Activated CD4-positive, alpha-beta T cell treated with anti-CD3 and anti-CD28 coated beads for 24 hours (primary cell): ENCODE measurements around the gene INPP5J.
"Not testable (repeated sequence)": the region's sequence is repeated elsewhere in the genome, so short reads cannot be mapped to it uniquely, and the experiment has no call there.

Source experiments
- DNase-seq, 2 donors: peaks; one replicate each; pipeline ENCODE4 v3.0.0-alpha.2; 2020; ENCODE audit warnings: low read depth in 2 of 2

The INPP5J gene

GRCh38 chr22:31102441-31103081, 20.2 kb upstream of the INPP5J start:
- no peak for DNase-seq

GRCh38 chr22:31103111-31103510, 19.7 kb upstream of the INPP5J start:
- DNase-seq, result no peak

GRCh38 chr22:31103899-31104694, 18.7 kb upstream of the INPP5J start:
- no peak for DNase-seq

- DNase-seq, result no peak
Observed at GRCh38 chr22:31104869-31105268, 17.9 kb upstream of the INPP5J start.

DNA sequence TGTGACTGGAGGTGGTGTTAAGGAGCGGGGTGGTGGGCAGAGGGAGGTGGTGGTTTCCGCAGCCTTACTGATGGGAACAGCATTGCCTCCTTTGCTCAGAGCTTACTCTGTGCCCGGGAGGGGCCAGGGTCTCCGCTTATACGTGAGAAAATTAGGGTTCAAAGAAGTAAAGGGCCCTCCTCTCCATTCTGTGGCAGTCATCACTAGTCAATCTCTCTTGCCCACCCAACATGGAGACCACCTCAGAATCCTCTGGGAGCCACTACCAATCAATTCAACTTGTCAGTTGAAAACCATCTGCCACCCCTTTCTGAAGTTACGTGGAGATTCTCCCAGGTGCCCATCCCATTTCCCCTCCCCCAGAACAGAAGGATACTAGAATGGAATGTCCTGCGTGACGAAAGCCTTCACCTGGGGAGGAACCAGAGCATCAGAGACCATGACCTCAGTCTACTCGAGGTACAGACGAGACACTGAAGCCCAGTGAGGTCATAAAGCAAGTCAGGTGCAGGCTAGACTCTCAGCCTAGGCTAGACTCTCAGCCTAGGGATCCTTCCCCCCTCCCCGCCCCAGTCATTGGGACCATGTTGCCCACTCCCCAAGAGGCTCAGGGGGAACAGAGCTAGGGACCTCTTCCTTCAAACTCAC, 17.4 kb upstream of the INPP5J start:
- DNase-seq, result no peak

GRCh38 chr22:31106001-31106571, 16.7 kb upstream of the INPP5J start:
- no peak for DNase-seq

DNA sequence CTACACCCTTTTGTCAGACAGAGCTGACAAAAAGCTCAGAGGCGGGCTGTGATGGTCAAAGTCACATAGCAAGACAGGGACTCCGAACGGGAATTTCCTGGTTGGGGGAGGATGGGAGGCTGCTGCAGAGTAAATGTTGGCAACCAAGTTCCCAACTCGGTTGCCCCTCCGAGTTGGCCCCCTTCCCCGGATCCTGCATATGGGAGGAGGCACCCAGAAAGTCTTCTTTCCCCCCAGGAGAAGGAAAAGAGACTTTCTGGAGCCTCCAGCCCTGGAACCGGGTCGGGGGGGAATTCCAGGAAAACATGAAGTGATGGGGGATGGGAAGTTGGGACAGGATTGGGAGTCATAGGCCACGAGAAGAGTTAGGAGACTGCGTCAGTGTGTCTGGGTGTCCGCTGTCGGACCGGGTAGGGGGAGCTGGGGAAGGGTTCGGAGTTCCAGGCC, 16.0 kb upstream of the INPP5J start:
- DNase-seq, result no peak

- DNase-seq, result peak; percentile 66 to 84
Observed at GRCh38 chr22:31107178-31107893, 15.4 kb upstream of the INPP5J start, which contains the start of gene SELENOM. SELENOM (minus strand) TSS chr22:31107568; CDS start chr22:31107505, 63 bp downstream.

DNA sequence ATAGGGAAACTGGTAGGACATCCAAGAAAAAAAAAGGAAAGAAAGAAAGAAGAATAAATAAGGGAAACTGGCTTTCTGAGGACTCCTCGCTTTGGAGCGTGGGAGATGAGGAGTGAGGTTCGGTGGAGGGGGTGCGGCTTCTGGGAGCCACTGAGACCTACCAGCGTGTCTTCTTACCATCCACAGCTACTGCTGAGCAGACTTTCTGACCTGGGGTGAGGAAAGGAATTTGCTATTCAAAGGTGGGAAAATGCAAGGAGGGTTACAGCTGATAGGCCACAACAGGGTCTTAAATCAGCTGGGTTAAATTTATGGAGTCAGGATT, 14.9 kb upstream of the INPP5J start:
- DNase-seq, result no peak

GRCh38 chr22:31112547-31113091, 10.1 kb upstream of the INPP5J start:
- DNase-seq, result not testable (repeated sequence)

DNA sequence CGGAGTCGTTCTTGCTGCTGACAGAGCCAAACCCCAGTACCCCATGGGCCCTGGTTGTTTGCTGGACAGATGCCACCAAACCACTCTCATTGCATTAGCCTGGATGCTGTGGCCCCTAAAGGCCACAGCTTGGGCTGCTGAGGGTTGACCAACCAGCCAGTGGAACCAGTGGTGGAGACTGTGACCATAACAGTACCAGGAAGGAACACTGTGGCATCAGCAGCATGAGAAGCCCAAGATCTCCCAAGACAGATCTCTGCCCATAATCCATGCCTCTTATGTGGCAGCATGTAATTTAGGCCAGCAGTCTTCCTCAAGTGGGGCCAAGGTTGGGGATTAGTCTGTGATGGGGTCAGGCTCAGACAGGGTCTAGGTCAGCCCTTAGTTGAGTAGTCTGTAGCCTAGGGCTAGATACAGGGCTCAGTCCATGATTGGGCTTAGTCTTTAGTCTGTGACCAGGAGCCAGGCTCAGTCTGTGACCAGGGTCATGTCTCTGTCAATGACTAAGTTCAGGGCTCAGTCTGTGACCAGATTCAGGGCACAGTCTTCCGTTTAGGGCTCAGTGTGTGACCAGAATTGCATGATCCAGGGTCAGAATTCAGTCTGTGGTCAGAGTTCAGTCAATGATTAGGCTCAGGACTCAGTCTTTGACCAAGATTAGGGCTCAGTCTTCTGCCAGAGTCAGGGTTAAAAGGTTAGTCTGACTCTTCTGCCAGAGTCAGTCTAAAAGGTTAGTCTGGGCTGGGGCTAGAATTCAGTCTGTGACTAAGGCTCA, 4.5 kb upstream of the INPP5J start:
- DNase-seq, result no peak

DNA sequence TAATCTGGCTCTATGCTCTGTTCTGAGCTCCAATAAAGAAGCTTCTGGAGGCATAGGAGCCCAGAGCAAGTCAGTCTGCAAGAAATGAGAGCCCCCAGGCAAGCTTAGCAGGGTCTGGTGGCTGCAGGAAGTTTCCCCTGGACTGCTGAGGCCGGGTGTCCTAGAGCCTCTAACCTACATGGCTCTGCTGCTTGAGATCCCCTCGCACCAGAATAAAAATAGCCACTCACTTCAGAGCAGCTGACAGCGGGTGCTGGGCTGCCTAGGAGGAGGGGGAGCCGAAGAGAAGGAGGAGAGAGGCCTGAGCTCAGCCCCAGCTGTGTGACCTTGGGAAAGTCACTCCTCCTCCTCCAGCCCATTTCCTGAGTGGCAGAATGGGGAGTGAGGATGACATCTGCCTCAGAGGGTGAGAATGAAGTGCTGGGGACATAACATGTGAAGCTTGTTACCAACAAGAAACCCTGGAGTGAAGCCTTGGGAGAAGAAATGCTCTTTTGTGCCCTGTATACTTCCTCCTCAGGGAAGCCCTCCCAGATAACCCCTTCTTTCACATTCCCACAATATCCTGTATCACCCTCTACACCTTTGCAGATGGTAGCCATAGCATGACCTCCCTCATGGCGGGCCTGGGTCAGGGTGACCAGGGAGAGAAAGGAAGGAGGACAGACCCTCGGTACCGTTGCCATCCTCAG, 3.6 kb upstream of the INPP5J start:
- no peak for DNase-seq

- DNase-seq, result no peak
Observed at GRCh38 chr22:31120230-31120629, 2.5 kb upstream of the INPP5J start.

DNA sequence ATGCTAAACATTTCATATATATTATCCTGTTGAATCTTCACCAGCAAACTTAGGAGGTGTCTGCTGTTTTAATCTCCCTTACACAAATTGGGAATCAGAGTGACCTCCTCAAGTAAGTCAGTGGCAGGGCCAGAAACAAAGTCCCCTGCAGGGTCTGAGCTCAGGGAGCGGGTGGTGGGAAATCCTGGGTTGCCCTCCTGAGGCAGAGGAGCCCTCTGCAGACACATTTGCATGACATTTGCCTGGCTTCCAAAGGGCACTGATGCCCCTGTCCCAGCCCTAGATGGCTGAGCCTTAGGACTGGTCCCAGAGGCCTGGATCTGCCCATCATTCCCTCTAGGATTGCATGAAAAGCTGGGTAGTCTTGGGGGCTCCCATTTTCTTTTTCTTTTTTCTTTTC, 2.1 kb upstream of the INPP5J start:
- no peak for DNase-seq

- no peak for DNase-seq
Observed at GRCh38 chr22:31121403-31121802, 1.4 kb upstream of the INPP5J start.

DNA sequence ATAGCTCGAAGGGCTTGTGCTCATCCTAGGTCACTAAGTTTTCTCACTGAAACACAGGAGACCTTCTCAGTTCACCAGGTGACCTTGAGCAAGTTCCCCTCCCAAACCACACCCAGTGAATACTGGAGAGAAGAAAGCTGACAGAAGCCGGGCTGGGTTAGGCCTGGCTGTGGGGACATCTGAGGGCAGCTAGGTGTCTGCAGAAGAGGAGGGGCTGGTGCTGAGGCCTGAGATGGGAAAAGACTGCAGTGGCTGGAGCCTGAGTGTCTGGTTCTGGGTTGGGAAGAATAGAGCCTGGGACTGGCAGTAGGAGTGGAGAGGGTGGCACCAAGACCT, 602 bp upstream of the INPP5J start:
- no peak for DNase-seq

GRCh38 chr22:31123292-31123602, 481 bp downstream of the INPP5J start:
- no peak for DNase-seq

DNA sequence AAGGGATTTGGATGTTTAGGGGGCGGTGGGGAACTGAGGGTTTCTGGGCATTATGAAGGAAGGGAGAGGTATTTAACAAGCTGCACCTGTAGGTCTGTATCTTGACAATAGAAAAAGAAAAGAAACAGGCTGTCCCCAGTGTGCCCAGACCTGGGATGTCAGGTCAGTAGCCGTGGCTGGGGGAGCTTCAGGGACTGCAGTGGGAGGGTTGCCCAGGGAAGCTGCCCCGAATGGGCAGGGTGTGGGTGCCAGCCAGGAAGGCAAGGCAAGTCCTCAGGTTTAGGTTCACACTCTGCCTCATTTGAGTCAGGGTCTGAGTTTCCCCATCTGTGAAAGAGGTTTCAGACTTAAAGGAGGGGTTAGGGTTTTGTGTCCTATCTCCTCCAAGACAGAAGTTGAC, 1.5 kb downstream of the INPP5J start:
- no peak for DNase-seq

- no peak for DNase-seq
Observed at GRCh38 chr22:31124811-31125465, 2.2 kb downstream of the INPP5J start.

DNA sequence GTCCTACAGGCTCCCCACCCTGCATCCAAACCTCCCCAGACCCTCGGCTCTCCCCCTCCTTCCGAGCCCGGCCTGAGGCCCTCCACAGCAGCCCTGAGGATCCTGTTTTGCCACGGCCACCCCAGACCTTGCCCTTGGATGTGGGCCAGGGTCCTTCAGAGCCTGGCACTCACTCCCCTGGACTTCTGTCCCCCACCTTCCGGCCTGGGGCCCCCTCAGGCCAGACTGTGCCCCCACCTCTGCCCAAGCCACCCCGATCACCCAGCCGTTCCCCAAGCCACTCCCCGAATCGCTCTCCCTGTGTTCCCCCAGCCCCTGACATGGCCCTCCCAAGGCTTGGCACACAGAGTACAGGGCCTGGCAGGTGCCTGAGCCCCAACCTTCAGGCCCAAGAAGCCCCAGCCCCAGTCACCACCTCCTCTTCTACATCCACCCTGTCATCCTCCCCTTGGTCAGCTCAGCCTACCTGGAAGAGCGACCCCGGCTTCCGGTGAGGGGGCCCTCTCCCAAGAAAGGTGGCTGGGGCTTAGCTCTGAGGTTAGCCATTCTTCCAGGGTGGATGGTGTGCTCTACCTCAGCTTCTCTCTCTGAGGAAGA, 2.9 kb downstream of the INPP5J start:
- DNase-seq, result no peak
